Cerebellar nuclear complex (tissue), 1 donor: ENCODE results near the gene MACF1.
"Not testable (repeated sequence)": the region's sequence is repeated elsewhere in the genome, so short reads cannot be mapped to it uniquely, and the experiment has no call there.

Experiments used
- DNase-seq, 2 experiments: peaks; one replicate each; lab custom pipeline; 2025; lab: John Stamatoyannopoulos, UW

Gene MACF1

GRCh38 chr1:39204441-39205081 is at the start of gene MACF1:
TSS of gene MACF1 (plus strand) at chr1:39204695. CDS start at chr1:39205023, 328 bp downstream.
- no peak for DNase-seq

- DNase-seq = no peak
Observed at GRCh38 chr1:39157304-39157703, 47.2 kb upstream of the MACF1 start.

GRCh38 chr1:39158327-39159086 is 46.0 kb upstream of the MACF1 start:
- DNase-seq = no peak

- DNase-seq = no peak
Observed at GRCh38 chr1:39159224-39160036, 45.1 kb upstream of the MACF1 start.

GRCh38 chr1:39160703-39161102 is 43.8 kb upstream of the MACF1 start:
- DNase-seq = no peak

- not testable (repeated sequence) for DNase-seq
Observed at GRCh38 chr1:39161811-39162210, 42.7 kb upstream of the MACF1 start.

- no peak for DNase-seq
Observed at GRCh38 chr1:39163469-39163868, 41.0 kb upstream of the MACF1 start.

GRCh38 chr1:39164256-39164655 is 40.2 kb upstream of the MACF1 start:
- DNase-seq = no peak

- no peak for DNase-seq
Observed at GRCh38 chr1:39165049-39165448, 39.4 kb upstream of the MACF1 start.

- no peak for DNase-seq
Observed at GRCh38 chr1:39165488-39165887, 39.0 kb upstream of the MACF1 start.

GRCh38 chr1:39167632-39168209 is 36.8 kb upstream of the MACF1 start:
- no peak for DNase-seq

GRCh38 chr1:39168301-39169080 is 36.0 kb upstream of the MACF1 start:
- no peak for DNase-seq

GRCh38 chr1:39170731-39171667 is 33.5 kb upstream of the MACF1 start:
- peak in 1 of 2 experiments; percentile 32 for DNase-seq

GRCh38 chr1:39173119-39173994 is 31.1 kb upstream of the MACF1 start:
- no peak for DNase-seq

- no peak for DNase-seq
Observed at GRCh38 chr1:39173995-39174380, 30.5 kb upstream of the MACF1 start.

- no peak for DNase-seq
Observed at GRCh38 chr1:39174390-39175081, 30.0 kb upstream of the MACF1 start.

GRCh38 chr1:39177706-39178105 is 26.8 kb upstream of the MACF1 start:
- DNase-seq = no peak

- DNase-seq = no peak
Observed at GRCh38 chr1:39178541-39179431, 25.7 kb upstream of the MACF1 start.
